Amniotic stem cell (primary cell): Measurements from ENCODE around the gene CMIP.
"Not testable (repeated sequence)": the region's sequence is repeated elsewhere in the genome, so short reads cannot be mapped to it uniquely, and the experiment has no call there.

Source experiments
- DNase-seq: peaks from one replicate; lab custom pipeline; 2025; lab: John Stamatoyannopoulos, UW

CMIP gene

DNA sequence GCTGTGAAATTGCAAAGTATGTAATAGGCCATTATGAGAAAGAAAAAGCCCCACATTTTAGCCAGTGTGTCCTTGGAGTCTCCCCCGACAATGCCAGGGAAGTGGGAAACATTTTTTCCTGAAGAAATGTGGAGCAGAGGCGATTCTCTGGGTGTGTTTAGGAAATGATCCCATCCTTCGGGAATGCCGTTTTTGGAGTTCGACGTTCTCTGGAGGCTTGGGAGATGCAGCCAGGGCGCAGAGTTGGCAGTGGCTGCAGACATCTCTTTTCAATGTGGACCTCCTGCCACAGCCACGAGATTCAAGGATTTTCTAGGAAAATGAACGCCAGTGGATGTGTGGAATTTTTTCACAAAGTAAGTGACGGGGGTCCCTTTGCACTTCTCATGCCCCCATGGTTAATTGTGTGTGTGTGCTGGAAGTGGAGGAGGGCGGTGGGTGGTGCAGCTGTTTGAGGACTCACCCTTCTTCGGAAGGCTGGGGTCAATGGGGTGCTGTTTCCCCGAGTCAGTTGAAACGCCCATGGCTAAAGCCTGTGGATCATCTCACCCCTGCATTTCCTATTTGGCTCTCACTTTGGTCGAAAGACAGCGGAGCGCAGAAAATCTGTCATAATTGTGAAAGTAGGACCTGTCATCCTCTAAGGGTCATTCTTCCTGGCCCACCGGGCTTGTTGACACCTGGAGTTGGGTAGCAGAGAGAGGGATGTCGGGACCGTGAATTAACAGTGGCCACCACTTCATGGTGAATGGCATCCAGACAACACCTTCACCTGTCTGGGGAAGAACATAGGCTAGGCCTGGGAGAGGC lies 73.2 kb downstream of the CMIP start:
- DNase-seq, result peak; percentile 10

DNA sequence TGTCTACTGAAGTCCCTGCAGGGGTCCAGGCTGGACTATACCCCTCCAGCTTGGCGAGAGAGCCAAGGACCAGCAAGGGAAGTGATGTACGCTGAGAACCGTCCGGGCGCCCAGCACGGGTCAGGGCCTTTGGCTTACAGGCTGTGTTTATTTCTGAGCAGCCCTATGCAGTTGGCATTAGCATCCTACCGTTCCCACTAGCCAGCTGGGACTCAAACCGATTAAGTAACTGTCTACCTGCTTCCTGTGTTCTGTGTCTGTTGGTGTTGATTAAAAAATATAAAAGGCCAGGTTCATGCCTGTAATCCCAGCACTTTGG lies 73.8 kb downstream of the CMIP start:
- no peak for DNase-seq

DNA sequence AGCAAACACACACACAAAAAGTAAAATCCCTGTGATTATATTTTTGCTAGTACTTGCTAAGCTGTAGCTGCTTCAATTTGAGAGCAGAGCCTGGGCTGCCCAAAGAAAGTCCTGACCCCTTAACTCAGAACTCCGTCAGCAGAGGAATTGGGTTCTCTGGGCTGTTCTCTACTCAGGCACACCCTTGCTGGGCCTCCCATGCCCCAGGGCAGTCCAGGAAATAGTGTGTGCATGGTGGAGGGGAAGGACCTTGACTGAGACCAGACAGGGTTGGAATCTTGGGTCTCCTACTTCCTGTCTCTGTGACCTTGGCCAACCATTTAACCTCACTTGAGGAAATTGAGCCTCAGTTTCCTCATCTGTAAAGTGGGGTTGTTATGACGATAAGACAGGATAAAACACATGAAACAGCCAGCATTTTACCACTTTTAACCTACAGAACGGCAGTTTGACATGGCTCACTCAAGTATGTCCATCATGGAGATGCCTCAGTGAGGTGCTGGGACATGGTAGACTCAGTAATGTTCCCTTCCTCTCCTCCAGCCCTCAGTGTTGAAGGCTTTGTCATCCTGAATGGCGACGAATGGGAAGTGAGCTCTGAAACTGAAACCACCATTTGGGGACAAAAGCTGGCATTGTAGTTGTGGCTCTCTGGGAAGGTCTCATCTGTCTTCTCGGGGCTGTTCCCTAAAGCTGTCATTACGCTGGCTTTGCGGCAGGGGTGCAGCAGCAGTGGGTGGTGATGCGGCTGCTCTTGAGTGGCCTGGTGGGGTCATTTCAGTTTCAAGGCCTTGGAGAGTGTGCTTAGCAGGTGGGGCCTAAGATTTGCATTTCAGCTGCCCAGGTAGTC lies 74.9 kb downstream of the CMIP start:
- DNase-seq, result no peak

DNA sequence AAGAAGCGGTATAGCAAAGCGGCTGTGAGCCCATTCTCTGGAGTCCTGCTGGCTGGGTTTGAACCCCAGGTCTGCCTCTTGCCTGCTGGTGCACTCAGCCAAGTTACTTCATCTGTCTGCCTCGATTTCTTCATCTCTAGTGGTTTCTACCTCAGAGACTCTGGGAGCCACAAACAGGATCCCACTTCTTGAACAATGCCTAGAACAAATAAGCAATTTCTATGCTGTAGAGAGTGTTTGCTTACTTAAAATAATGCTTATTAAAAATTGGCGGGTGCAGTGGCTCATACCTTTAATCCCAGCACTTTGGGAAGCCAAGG lies 75.5 kb downstream of the CMIP start:
- no peak for DNase-seq

DNA sequence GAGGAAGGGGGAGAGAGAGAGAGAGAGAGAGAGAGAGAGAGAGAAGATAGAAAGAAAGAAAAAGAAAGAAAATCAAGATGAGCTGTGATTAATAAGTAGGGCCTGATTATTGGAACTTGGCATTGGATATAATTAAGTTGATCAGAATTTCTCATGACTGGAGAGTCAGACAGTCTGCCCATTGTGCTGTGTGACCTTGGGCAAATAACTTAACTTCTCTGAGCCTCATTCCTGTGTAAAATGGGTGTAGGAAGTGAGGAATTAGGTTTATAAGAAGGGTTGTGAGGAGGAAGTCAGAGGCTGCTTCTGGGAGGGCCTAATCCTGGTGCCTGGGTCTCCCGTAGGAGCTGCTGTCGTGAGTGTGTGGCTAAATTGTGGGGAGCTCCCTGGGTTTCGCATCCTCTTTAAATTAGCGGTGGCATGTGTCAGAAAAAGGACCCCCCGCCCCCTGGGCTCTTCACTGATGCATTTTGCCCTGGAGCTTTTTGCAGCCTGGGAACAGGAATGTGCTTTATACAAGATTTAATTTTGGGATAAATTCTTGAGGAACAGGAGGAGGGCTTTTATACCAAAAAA lies 76.0 kb downstream of the CMIP start:
- DNase-seq, result no peak

DNA sequence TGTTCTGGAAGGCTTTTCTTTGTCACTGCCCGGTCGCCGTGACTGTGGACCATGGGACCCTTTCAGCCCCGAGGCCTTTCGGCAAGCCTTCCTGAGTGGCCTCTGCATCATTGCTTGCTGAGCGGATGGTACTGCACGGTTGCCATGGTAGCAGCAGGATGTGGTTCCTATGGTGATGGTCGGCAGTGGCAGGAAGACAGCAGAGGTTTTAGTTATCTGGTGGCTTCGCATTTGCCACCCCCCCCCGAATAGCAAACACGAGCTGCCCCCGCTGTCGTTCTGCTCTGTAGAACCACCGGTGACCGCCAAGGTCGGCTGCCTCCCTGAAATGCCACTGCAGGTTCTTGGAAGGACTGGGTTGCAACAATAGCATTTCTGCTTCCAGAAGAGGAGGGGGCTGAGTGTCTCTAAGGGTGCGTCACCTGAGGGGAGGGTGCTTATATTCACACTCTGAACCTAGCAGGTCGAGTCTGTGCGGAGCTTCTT lies 76.6 kb downstream of the CMIP start:
- DNase-seq, result no peak

DNA sequence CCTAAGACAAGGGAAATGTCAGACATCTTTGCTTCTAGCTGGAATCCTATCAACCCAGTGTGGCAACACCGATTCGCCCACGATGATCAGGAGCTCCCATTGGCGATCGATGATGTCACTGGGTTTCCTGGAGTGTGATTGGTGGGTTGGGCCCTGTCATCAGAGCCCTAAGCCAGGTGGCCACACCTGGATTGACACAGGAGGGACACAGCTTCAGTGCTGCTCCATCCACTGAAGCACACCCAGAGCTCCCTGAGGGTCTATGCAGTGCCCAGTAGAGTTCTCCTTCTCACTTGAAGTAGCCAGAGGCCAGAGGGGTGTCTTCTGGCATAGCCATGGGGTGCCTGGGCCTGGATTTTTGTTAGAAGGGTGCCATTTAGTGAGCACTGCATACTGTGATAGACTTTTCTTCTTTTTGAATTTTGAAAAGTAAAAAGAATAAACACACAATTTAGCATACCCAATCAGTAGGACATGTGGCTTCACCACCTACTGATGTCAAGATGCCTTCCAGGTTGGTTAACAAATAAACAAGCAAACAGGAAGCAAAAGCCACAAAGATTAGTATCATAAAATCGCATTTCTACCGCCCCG lies 77.6 kb downstream of the CMIP start:
- DNase-seq, result no peak

DNA sequence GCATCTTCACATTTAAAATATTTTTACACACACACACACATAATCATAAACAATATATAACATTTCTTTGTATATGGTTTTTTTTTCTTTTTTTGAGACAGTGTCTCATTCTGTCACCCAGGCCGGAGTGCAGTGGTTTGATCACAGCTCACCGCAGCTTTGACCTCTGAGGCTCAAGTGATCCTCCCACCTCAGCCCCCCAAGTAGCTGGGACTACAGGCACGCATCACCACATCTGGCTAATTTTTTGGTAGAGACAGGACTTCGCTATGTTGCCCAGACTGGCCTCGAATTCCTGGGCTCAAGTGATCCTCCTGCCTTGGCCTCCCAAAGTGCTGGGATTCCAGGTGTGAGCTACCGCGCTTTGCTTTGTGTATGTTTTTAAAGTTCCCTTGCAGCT lies 78.2 kb downstream of the CMIP start:
- DNase-seq, result not testable (repeated sequence)

DNA sequence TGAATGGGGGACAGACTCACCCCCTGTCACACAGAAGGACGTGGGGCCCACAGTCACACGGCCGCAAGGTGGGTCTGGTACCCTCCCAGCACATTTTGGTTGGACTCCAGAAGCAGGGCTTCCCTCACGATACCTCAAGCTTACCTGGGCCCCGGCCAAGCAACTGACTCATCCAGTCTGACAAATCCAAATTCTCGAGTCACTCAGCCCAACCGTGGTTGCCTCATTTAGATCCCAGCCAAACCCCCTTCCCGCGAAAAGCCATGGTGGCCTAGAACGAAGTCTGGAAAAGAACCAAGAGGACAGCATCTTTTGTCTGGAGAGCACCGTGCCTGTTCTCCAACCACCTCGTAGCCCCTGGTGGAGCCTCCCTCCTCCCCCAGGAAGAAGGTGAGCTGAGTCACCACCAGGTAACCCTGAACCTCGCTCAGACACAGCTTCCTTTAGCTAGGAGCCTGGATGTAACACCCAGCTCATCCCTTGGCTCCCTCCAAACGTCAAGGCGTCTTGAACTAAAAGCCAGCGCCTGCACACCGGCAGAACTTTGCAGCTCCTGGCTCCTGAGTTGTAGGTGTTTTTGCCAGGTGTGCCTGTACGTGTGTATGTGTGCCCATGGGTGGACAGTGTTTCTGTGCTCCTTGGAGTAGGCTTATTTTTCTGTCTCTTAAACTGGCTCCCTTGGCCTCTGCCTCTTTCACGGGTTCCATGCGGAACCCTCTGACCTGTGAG lies 78.9 kb downstream of the CMIP start:
- DNase-seq, result no peak

DNA sequence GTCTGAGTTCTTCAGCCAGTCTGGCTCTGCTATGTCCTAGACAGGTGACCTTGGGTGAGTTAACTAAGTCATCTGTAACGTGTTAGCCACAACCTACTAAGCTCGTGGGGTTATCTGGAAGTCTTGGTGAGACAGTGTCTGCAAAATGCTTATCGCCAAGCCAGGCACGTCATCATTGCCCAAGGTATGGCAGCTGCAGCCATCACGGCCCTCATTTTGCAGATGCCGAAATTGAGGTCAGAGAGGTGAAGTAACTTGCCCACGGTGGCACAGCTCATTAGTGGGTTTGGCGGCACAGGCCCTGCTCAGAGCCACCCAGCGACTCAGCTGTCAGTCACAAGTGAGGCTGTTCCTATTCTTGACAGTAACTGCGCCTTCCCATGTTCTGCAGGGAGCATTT lies 79.8 kb downstream of the CMIP start:
- no peak for DNase-seq

DNA sequence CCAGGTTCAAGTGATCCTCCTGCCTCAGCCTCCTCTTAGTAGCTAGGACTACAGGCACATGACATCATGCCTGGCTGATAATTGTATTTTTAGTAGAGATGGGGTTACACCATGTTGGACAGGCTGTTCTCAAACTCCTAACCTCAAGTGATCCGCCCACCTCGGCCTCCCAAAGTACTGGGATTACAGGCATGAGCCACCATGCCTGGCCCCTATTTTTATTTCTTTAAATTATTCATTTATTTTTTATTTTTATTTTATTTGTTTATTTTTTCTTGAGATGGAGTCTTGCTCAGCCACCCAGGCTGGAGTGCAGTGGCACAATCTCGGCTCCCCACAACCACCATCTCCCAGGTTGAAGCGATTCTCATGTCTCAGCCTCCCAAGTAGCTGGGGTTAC lies 80.3 kb downstream of the CMIP start:
- not testable (repeated sequence) for DNase-seq

DNA sequence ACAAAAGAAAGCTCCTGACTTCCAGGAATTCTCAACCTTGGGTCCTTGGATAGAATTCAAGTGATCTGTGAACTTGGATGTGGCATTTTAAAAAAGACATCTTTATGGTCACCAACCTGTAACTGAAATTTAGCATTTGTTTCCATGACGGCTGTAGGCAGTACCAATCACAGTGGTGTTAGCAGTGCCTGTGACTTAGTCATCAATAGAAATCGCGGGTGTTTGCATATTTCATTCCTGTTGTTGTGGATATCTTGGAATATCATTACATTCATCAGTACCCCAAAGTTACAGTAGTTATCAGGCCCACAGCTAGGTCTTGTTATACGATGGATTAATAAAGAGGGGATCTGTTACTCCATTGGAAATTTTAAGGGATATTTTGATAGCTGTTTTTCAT lies 81.6 kb downstream of the CMIP start:
- DNase-seq, result no peak

DNA sequence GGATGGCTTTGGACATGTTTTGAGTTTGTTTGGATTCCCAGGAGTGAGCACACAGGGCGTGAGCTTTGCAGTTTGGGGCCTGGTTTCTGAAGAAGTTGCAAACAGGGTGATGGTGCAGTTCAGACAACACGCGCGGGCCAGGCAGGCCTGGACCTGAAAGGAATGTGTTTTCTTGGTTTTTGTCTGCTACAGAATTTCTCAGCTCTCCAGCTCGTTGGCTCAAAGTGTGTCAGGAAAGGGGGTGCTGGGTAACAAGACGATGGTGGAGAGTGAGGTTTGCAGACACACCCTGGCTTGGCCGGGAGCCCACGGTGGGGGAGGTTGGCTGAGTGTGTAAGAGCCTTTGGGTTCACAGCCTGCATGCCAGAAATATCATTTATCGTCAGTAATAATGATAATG lies 82.3 kb downstream of the CMIP start:
- no peak for DNase-seq

DNA sequence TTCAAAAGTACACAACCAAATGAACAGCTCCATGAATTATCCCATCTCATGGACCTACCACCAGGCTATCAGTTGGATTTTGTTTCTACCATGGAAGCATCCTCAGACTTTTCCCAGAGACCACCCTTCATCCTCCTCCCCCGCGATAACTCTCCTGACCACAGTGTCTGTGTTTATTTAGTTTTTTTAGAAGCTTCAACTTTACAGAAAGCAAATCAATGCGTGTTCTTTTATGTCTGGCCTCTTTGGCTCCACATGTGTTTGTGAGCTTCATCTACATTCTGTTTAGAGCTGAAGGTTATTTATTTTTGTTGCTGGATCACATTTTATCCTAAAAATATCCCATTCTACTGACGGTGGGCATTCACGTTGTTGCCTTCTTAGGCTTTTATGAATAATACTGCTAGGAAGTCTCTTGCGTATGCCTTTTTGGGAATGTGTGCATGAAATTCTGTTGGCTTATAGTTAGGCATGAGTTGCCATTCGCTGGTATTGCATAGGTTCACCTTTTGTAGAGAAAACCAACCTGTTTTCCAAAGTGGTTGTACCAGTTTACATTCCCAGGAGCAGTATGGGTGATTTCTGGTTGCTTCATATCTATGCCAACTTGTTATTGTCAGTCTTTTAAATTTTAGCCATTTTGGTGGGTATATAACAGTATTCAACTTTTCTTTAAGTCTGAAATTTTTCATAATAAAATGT lies 83.0 kb downstream of the CMIP start:
- no peak for DNase-seq

DNA sequence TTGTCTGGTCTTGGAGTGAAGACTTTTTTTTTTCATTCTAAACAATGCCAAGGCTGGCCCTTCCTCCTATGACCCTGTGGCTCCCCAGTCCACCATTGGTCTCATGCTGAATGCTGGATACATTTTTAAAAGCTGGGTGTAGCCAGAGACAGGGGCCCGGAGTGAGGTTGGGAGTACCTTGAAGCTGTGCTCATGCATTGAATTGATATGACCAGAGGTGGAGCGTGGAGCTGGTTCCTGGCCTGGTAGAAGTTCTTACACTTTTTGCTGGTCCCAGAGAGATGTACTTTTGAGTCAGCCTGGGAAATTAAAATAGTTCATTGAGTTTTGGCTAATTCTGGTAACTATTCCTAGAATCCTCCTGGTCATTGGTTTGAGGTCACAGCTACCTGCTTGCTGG lies 83.6 kb downstream of the CMIP start:
- no peak for DNase-seq

DNA sequence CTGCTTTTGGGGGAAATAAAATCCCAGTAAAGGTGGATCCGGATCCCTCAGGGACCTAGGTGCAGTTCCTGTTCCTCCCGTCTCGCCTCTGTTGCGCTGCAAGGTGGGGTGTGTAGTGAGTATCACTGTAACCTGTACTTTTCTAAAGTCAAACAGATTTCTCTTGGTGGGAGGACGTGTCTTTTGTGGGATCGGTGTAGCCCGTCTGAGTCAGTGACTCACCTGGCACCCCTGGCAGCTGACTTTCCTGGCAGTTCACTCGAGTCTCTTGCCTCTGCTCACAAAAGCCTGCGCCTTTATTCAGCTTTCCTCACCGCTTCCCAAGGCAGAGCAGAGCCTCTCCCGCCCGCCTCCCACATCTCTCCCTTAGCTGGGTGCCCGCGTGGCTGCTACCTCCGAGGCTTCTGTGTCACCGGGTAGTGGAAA lies 85.7 kb downstream of the CMIP start:
- no peak for DNase-seq

DNA sequence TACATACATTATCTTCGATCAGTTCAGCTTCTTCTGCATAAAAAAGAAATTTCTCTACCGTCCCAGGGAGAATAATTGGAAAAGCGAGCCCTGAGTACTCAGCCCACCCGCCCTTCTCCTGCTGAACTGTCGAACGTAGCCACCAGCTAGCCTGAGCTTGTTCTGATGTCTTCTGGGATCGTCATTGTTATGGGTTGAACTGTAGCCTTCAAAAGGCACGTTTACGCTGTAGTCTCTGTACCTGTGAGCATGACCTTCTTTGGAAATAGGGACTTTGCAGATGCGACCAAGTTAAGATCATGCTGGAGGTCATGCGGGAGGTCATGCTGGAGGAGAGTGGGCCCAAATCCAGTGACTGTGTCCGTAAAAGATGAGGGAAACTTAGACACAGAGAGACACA lies 86.2 kb downstream of the CMIP start:
- DNase-seq, result no peak

DNA sequence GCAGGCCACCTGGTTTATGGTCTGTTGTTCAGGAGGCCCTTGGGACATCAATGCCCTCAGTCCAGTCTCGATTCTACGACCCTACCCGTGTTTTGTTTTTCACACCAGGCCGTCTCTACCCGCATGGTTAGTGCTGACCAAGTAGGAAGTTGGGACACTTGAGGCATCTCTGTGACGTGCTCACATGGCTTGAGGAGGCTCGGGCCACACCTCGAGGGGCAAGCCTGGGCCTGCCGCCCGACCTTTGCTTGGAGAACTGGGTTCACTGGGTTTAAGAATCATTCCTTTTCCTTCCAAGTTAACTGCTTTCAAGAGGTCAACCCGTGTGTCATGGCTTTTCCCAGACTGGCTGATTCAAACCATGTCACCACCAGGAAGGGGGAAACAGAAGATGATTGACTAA lies 86.8 kb downstream of the CMIP start:
- no peak for DNase-seq

DNA sequence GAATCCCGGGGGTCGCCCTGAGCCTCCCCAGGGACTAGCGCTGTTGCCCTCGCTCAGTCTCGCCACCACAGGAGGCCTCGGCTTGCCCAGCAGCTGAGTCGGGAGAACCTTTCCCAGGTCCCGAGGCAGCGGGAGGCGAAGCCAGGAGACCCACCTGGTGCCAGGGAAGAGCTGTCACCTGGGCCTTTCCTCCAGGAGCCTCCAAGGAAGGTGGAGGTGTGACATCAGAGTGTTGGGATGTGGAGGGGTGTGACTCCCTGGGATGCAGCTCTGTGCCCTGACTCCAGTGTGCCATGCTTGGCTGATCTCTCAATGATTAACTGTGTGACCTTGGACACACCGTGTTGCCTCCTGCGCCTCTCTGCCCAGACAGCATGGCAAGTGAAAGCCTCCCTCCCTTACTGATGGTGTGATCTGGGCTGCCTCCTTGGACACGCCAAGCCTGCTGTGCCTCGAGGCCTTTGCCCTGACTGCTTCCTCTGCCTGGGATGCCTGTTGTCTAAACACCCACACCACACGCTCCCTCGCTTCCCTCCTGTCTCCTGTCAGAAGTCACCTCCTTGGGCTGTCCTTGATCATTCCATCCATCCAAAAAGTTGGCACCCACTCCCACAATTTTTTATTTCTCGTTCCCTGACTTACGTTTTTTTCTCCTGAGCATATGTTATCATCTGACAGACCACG lies 88.0 kb downstream of the CMIP start:
- no peak for DNase-seq

DNA sequence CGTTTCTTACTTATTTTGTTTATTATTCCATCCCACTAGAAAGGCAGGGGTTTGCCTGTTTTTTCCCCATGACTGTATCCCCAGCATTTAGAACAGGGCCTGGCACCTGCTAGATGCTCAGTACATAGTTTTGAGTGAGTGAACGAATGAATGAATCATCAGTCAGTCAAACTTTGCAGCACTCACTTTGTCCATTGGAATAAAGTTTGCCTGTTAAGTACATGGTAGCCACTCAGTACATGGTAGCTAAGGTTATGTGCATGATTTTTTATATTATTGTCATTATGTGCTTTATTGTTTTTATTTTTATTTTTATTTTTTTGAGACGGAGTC lies 88.5 kb downstream of the CMIP start:
- DNase-seq, result no peak
